Fibroblast of skin of scalp (primary cell): ENCODE measurements around the gene TSPAN19. TPM values are rescaled to one million over a fixed set of nuclear protein-coding genes. Genes with fewer than 3 reads are reported as not detected.
"Not testable (repeated sequence)": the region's sequence is repeated elsewhere in the genome, so short reads cannot be mapped to it uniquely, and the experiment has no call there.

ENCODE experiments used
- DNase-seq: peaks from one replicate; pipeline ENCODE4 v3.0.0-alpha.2; 2013
- polyA plus RNA-seq, 2 experiments: library from polyadenylated mRNA; unstranded; fragments of 120-200 nt; gene quantifications; one replicate each; pipeline ENCODE4 v1.2.1, GENCODE V29; 2013; ENCODE audit not compliant: insufficient read length in 2 of 2

TSPAN19 gene
- 0.20 TPM for polyA plus RNA-seq (2013, experiment 1 of 2; ENCODE audit: insufficient read length)
- polyA plus RNA-seq (2013, experiment 2 of 2; ENCODE audit: insufficient read length): not detected

DNA sequence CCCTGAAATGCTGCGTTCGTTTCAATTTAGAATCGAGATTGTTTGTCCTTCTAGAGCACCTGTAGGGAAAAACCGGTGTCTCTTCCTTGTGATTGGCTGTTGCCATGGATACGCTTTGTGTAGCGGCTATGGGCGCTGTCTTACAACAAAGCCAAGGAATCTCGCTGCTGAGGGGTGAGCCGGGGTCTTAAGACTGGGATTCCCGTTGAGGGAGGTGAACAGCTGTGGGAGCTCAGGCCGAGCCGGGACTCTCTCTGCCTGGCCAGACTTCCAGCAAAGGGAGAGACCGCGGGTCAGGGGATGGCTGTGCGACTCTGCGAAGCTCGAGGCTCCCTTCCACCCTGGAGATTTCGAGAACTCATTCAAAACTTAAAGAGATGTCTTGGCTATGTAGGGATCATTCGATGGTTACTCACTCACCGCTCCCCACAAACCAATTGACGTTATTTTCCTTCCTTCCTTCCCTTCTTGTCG lies at the start of gene TSPAN19, which contains the start of gene LRRIQ1:
Gene TSPAN19 (minus strand): TSS at position 44 of the 474 bp plus-strand sequence. CDS start 6,331 bp downstream, outside the sequence.
Gene LRRIQ1 (plus strand): TSS at position 118 of the 474 bp plus-strand sequence. CDS start 1,826 bp downstream, outside the sequence.
- DNase-seq: peak; percentile 88

DNA sequence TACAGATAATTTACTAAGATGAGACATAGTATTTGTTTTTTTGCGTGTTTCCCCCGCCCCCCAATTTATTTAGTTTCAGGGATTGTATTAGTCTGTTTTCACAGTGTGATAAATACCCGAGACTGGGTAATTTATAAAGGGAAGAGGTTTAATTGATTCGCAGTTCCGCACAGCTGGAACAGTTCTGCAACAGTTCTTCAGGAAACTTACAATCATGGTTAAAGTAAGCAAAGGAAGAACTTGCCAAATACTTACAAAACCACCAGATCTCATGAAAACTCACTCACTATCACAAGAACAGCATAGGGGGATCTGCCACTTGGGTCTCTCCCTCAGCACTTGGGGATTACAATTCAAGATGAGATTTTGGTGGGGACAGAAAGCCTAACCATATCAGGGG lies 49.0 kb upstream of the TSPAN19 start:
- DNase-seq: no peak

DNA sequence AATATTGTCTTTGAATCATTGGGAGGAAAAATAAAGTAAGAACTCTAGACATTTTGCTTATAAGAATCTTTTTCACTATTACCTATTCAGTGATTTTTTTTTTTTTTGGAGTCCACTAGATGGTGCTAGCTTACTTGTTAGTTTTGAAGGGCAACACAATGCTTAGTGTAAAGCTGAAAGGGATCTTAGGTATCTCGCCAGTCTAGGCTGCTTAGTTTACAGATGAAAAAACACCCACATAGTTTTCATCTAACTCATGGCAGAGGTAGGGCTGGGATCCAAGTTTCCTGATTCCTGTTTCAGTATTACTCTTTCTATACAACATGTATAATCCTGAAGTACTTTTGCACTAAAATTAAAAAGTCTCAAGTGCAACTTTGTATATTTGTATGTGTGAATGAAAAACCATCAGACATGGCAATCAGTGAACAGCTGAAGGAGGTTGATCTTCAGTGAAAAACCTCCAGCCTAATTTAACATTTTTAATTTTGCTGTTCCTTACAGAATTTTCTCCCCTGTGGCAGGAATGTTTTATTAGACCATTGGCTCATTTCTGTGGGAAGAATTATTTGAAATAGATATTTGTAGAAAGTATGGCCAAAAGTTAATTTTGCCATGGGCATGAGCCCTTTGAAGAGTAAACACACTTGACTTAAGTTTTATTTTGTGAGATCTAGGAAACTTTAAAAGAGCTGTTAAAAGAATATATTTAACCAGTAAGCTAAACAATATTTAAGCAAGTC lies 40.8 kb upstream of the TSPAN19 start:
- DNase-seq: peak; percentile 73

DNA sequence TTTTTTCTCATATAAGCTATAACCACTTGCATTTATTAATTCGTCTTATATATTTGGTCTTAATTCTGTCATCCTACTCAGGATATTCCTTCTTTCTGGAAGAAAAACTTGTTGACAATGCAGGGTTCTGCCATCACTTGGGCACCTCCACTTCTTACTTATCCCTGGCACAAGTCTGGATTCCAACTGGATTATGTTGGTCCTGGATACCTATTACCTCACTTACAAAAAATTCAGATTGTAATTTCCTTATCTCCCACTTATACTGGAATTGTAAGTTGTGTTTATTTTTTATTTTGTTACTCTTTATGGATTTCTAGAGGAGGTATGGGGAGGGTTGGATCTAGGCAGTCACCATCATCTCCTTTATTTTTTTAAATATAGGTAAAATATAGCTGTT lies 36.7 kb upstream of the TSPAN19 start:
- DNase-seq: no peak

DNA sequence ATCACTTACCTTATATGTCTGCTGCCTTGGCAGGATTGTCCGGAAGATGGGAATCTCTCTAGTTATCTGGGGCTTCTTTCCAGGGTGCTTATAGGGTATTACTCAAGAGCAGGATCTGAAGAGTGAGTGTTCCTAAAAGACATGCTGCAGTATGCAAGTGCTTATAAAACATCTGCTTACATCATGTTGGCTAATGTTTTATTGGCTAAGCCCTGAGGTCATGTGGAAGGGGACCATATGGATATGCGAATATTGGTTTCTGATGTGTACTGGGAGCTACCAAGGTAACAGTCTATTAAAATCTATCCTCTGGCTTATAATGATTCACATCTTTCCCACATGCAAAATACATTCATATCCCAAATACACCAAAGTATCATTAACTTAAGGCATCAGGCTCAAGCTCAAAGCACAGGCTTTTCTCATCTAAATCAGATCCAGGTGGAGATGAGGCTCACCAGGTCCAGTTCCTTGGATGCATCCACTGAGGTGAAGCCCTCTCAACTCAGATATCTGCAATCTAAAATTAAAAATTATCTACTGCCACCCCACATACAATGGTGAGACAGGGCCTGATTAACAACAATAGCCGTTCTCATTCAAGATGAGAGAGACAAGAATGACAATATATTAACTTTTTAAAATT lies 29.9 kb upstream of the TSPAN19 start:
- no peak for DNase-seq

DNA sequence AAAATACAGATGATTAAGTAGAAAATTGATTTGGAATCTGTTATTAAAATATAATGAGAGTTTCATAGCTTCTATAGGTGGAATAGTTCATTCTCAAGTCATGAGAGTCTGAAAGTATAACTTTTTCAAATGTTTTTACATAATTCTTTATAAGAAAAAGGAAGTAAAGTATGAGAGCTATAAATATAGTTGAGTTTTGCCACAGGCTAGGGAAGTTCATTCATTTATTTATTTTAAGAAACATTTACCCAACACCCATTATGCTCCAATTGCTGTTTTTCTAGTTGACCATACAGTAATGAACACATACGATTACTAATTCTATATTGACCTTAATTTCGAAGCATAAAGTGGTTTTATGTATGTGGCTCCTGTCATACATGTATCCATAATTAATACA lies 24.8 kb upstream of the TSPAN19 start:
- DNase-seq: no peak

DNA sequence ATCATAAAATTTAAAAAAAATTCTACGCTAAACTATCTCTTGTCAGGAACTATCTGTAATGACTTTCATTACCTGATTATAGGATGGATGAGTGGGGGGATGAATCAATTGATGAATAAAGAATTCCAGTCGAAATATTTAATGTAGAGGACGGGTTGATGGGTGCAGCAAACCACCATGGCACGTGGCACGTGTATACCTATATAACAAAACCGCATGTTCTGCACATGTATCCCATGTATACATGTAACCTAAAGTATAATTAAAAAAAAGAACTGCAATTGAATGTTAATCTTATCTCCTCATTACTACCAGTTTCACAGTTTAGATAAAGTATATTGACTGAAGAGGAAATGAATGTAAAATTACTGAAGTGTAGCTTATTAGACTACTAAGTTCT lies 23.5 kb upstream of the TSPAN19 start:
- DNase-seq: no peak

DNA sequence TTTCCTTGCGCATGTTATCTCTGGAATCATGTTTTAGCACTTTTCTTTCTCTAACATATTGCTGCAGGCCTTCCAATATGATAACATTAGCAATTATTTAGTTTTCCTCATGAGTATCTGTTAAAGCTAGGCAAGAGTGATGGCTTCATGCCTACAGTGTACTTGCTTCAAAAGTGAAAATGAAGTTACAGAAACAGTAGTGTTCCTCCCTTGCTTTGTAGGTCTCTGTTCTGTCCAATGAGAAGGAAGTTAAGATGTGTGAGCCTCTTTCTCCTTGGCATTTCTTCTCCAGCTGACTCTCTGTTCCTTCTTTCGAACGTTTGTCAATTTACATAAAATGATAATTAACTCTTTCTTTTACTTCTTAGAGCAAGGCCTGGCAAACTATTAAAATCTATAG lies 22.3 kb upstream of the TSPAN19 start:
- DNase-seq: no peak

DNA sequence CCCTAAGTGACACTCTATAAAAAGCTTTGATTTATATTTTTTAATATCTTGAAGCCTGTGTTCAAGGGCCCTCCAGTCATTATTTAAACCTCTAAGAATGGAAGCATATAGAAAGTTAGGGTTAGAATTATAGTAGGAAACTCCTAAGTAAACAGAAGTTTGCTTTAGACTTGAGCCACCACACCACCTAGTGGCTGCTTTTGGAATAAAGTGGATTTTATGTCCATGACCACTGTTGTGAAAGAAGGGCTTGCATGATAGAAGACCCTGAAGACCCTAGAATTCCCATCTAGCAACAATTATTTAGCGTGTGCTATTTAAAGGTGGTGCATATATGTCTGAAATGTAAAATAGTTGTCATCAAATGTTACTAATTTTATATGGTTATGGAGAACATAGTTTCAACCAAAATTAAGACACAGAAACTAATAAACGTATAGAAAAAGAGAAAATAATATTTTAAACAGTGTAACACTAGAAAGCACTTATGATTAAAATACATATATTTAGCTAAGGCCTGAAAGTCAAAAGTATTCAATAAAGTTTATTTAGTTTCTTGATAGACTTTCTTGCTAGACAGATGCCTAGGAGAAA lies 21.4 kb upstream of the TSPAN19 start:
- peak; percentile 54 for DNase-seq

DNA sequence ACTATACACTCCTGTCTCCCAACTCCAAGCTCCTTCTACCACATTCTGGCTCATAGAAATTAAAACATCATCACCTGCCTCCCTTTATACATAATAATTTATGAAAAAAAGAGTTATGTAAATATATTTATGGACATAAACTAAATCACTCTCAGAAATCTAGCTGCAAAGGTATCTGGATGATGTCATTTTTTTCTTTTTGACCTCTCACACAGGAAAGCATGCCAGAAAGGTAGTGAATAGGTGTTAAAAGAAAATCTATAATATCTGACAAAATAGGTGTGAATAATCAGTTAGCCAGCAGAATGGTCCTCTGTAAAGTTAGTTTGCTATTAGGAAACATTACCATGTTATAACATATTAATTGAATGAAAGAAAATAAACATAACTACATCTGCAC lies 7.8 kb upstream of the TSPAN19 start:
- no peak for DNase-seq

DNA sequence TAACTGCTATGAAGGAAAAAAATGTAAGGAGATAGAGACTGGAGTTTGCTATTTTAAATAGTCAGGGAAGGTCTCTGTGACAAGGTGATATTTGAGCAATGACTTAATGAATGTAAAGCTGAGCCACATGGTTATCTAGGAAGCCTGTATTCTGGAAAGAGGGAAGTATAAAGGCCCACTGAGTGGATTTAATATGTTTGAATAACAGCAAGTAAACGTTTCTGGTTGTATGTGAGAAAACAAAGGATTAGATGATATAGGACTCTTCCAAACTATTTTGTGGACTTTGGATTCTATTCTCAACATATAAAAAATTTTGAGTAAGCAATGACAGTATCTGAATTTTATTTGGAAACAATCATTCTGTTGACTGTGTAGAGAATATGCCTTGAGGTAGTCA lies 5.3 kb upstream of the TSPAN19 start:
- no peak for DNase-seq

DNA sequence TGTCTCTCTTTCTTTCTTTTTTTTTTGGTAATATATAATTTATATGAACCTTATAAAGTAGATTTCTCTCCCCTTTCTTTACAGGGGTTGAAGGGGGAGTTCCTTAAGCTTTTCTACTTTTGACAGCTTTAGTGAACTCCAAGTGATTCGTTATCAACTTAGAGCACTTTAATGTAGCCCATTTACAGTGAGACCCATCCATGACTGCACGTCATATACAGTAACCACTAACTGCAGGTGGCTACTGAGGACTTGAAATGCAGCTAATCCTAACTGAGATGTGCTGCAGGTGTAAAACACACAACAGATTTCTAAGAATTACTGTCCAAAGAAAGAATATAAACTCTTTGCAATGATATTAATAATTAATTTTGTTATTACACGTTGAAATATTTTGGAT lies 656 bp upstream of the TSPAN19 start:
- DNase-seq: no peak

DNA sequence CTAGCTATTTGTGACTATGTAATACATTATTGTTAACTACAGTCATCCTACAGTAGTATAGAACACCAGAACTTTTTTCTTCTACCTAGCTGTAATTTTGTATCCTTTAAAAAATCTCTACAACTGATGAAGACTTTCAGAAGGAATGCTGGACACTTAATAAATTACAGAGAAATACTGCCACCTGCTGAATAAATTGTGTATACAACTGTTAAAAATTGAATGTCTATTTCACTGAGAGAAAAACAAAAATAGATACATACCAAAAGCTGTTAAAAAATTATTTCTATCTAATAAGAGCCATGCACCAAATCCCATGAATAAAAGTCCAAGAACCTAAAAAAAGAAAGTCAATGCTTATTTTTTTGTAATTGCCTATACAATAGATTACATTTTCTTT lies 6.6 kb downstream of the TSPAN19 start:
- peak; percentile 39 for DNase-seq

DNA sequence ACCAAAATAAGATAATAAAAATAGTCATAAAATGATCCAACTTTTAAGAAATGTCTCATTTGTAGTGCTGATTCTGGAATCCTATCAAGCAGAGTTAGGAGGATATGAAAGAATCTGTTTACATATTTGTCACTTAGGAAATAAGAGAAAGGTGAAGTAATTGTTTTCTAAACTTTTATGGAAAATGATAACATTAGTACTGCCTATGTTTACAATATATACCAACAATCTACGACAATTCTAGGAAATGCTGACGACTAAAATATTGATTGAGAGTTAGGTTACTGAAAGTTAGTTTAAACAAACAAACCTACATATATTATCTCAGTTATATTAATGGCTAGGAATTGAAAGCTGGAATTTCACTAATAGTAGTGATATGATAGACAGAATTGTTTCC lies 18.0 kb downstream of the TSPAN19 start:
- DNase-seq: no peak

DNA sequence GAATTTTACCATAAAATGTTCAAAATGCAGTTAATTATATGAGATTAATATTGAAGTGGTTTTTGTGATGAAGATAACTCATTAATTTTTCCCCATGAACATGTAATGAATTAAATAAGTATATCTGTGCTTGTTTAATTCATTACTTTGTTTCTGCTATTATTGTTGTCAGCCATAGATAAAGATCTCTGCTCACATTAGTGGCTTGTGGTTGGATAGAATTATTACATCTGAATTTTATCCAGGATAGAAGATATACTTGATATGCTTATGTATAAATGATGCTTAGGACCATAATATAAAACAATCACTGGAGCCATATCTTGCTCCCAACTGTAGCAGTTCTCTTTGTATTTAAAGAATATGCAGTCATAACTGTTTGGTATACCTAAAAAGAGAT lies 18.5 kb downstream of the TSPAN19 start:
- no peak for DNase-seq

DNA sequence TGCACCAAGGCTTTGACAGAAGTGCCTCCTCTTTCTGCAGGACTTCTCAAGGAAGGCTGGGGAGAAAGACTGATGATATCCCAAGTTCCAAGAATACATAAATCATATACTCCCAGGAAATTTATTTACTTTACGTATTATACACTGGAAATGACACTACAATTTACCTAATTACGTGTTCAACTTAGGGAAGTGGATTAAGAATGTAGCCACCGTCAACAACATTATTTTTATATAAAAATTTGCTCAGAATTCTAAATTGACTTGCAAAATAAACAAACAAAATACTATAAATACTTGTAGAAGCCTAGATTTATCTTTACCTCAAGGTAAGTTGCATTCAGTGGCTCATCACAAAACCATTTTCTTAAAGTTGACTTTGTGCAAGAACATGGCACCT lies 18.9 kb downstream of the TSPAN19 start:
- DNase-seq: no peak

DNA sequence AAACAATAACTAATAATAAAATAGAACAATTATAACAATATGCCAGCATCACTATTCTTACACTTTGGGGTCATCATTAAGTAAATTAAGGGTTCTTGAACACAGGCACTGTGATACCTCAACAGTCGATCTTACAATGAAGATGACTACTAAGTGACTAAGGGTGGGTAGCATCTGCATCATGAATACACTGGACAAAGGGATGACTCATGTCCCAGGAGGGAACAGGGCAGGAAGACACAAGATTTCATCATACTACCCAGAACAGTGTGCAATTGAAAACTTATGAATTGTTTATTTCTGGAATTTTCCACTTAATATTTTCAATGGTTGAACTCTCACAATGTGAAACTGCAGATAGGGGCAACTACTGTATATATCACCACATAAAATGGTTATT lies 19.7 kb downstream of the TSPAN19 start:
- peak; percentile 96 for DNase-seq

DNA sequence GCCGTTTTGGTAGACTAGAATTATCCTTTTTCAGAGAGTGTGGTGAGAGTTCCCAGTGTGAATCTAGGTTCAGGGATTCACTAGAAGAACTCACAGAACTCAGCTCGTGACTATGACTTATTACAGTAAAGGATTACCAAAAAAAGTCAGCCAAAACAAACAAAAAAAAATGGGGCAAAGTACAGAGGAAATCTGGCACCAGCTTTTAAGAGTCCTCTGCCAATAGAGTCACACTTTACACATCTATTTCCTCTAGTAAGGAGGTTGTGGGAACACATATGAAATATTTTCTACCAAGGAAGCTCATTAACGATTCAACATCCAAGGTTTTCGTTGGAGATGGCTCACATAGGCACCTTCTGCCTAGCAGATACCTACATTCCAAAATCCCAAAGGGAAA lies 28.2 kb downstream of the TSPAN19 start:
- peak; percentile 20 for DNase-seq

DNA sequence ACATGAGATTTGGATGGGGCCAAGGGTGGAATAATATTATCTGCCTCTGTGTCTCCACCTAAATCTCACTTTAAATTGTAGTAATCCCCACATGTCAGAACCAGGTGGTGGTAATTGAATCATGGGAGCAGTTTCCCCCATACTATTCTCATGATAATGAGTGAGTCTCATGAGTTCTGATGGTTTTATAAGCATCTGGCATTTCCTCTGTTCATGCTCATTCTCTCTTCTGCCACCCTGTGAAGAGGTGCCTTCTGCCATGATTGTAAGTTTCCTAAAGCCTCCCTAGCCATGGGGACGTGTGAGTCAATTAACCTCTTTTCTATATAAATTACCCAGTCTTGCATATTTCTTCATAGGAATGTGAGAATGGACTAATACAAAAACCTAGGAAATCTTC lies 29.9 kb downstream of the TSPAN19 start:
- no peak for DNase-seq

DNA sequence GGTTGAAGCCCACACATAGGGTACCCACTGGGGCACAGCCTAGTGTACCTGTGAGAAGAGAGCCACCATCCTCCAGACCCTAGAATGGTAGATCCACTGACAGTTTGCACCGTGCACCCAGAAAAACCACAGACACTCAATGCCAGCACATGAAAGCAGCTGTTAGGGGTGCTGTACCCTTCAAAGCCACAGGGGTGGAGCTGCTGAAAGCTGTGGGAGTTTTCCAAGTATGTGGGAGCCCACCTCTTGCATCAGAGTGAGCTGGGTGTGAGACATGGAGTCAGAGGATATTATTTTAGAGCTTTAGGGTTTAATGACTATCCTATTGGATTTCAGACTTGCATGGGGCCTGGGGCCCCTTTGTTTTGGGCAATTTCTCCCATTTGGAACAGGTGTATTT lies 30.5 kb downstream of the TSPAN19 start:
- no peak for DNase-seq

DNA sequence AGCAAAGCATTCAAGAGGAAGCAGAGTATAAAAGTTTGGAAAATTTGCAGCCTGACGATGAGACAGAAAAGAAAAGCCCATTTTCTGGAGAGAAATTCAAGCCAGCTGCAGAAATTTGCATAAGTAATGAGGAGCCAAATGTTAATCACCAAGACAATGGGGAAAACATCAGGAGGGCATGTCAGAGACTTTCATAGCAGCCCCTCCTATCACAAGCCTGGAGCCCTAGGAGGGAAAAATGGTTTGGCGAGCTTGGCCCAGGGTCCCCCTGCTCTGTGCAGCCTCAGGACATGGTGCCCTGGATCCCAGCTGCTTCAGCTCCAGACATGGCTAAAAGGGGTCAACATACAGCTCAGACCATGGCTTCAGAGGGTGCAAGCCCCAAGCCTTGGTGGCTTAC lies 31.0 kb downstream of the TSPAN19 start:
- DNase-seq: not testable (repeated sequence)

DNA sequence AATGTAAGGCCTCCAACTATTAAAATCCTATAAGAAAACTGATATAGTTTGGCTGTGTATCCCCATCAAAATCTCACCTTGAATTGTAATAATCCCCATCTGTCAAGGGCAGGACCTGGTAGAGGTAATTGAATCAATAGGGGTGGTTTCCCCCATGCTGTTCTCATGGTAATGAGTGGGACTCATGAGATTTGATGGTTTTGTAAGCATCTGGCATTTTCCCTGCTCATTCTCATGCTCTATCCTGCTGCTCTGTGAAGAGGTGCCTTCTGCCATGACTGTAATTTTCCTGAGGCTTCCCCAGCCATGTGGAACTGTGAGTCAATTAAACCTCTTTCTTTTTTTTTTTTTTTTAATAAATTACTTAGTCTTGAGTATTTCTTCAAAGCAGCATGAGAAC lies 31.9 kb downstream of the TSPAN19 start:
- DNase-seq: no peak

DNA sequence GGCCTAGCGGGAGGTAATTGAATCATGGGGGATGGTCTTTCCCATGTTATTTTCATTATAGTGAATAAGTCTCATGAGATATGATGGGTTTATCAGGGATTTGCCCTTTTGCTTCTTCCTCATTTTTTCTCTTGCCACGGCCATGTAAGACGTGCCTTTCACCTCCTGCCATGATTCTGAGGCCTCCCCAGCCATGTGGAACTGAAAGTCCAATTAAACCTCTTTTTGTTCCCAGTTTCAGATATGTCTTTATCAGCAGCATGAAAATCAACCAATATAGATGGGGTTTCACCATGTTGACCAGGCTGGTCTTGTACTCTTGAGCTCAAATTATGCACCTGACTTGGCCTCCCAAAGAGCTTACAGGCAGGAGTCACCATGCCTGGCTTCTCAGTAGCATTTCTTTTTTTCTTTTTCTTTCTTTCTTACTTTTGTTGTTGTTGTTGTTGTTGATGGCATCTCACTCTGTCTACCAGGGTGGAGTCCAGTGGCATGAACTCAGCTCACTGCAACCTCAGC lies 33.2 kb downstream of the TSPAN19 start:
- no peak for DNase-seq
